ENCODE results near the gene RELB.

RELB gene

DNA sequence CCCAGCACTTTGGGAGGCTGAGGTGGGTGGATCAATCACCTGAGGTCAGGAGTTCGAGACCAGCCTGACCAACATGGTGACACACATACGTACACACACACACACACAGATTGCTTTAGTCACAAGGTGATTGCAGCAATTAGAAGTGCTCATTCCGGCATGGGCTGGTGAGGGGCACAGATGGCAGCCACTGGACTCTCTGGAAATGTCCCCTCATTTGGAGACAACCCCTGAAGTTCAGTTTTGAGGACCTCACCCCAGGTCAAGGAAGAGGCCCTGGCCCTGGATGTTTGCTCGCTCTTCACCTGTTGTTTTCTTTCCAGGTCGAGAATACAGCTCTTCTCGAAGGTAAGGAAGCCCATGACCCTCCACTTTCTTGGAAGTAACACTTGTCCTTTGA, 69.0 kb downstream of the RELB start:
- Mint-ChIP-seq H3K27me3 (no peaks in the 10 kb centered on the region), H3K27ac (no peak overlapping the region), H3K36me3 (peaks cover 22% of the 10 kb centered on the region), H3K9me3 (no peaks in the 10 kb centered on the region), H3K4me3 (no peak overlapping the region), H3K4me1 (peaks cover 7% of the 10 kb centered on the region)
- CTCF ChIA-PET = no interaction called here
- no peak for DNase-seq

DNA sequence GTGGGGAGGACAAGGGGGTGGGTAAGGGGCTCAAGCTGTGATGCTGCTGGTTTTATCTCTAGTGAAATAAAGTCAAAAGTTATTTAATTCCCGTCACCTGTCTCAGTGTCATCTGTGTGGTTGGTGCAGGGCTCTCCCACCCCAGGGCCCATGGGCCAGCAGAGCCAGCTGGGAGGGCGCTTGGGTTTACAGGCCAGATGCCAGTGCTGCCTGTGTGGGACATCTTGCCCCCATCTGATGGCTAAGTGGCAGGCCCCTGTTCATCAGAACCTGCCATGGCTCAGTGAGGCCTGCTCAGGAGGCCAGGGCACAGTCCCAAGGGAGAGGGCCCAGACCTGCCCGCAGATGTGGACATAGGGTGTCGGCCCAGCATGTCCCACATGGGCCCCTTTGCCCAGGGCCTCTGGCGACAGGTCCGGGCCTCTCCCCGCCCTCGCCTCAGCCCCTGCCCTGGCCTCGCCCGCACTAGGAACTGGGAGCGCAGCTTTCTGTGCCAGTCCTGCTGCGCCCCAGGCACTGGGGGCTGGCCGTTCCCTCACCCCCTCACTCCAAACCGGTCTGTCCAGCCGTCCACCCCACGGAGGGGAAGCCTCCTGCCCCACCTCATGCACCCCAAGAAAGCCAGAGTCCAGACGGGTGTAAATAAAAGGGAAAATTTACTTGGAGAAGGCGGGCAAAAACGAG, 69.7 kb downstream of the RELB start:
- Mint-ChIP-seq H3K9me3 (no peaks in the 10 kb centered on the region), H3K4me3 (no peak overlapping the region), H3K4me1 (peaks cover 10% of the 10 kb centered on the region), H3K36me3 (peaks cover 22% of the 10 kb centered on the region), H3K27ac (no peak overlapping the region), H3K27me3 (no peaks in the 10 kb centered on the region)
- no peak for DNase-seq
- CTCF ChIA-PET = no interaction called here

DNA sequence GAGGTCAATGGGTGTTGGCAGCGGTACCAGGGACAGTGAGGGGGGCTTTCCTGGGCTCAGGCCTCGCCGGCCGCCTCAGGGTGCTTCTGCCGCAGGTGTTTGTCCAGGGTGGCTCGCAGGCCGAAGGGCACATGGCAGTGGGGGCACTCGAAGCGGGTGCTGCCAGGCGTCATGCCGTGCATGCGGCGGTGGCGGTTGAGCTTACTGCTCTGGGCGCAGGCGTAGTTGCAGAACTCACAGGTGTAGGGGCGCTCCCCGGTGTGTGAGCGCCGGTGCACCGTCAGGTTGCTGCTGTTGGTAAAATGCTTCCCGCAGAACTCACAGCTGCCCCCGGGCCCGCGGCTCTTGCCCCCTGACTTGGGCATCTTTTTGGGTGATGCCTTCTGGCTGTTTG, 70.3 kb downstream of the RELB start:
- Mint-ChIP-seq H3K4me3 (no peak overlapping the region), H3K36me3 (peaks cover 22% of the 10 kb centered on the region), H3K27ac (no peak overlapping the region), H3K4me1 (peaks cover 12% of the 10 kb centered on the region), H3K27me3 (no peaks in the 10 kb centered on the region), H3K9me3 (no peaks in the 10 kb centered on the region)
- no peak for DNase-seq
- CTCF ChIA-PET = no interaction called here

DNA sequence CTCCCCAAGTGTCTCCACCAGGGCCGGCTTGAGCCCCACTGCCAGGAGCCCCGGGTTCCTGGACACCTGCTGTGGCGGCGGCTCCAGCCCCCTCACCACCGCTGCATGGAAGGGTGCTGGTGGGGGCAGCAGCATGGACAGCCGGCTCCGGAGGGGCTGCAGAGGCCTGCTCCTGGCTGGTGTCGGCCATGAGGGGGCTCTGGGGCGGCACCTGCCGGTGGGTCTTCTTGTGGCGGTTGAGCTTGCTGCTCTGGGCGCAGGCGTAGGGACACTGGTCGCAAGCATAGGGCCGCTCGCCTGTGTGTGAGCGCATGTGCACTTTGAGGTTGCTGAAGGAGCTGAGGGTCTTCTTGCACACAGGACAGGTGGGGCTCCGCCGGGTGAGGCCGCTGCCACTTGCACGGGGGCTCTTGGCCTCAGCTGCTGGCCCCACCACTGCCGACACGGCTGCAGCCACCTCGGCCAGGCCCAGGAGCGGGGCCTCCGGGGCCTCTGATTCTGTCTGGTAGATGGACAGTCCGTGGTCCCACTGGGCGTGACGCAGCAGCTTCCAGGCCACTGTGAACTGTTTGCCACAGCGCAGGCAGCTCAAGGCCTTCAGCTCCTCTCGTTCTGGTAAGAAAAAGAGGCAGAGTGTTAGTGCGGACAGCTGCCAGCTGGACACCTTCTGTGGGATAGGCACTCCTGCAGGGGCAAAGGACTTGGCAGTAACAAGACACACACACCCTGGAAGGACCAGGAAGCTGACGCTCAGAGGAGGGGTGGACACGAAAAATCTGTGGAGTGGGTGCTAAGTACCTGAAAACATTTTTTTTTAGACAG, 70.9 kb downstream of the RELB start:
- DNase-seq = no peak
- Mint-ChIP-seq H3K36me3 (peaks cover 19% of the 10 kb centered on the region), H3K27ac (no peak overlapping the region), H3K9me3 (no peaks in the 10 kb centered on the region), H3K4me3 (no peak overlapping the region), H3K27me3 (no peaks in the 10 kb centered on the region), H3K4me1 (peaks cover 19% of the 10 kb centered on the region)
- CTCF ChIA-PET = no interaction called here

DNA sequence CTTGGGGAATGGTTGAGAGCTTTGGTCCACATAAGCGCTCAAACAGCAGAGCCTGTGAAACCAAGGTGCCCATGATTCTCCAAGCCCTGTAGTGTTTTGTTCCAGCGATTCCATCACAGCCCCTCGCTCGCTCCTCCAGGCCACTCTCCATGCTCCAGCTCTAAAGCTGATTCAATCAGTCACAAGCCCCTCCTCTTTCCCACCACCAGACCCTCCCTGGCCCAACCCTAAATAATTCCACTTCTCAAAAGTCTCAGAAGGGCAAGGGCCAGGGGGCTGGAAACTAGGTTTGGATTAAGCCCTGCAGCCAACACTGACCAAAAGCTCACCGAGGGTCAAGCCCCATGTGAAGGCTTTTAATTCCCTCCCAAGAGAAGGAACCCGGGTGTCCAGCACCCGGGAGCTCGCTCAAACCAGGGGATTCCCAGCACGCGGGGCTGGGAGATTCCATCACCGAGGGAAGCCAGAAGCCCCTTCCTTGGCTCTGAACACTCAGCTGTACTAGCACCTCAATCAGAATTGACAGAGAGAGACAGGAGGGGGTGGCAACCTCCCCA, 73.6 kb downstream of the RELB start:
- peaks cover 14% of the 10 kb centered on the region for H3K36me3 Mint-ChIP-seq
- peak overlapping the region; percentile 40 for H3K4me3 Mint-ChIP-seq
- DNase-seq = no peak
- CTCF ChIA-PET = interaction anchor here (0.7 to 1.2 kb wide), 3 partner anchors 9 to 86 kb away, joined by 3 to 4 read pairs (median 3); no protein-coding TSS in a partner anchor
- H3K27ac Mint-ChIP-seq = peak overlapping the region; percentile 56
- no peaks in the 10 kb centered on the region for H3K27me3 Mint-ChIP-seq
- H3K9me3 Mint-ChIP-seq = no peaks in the 10 kb centered on the region
- H3K4me1 Mint-ChIP-seq = peaks cover 37% of the 10 kb centered on the region

DNA sequence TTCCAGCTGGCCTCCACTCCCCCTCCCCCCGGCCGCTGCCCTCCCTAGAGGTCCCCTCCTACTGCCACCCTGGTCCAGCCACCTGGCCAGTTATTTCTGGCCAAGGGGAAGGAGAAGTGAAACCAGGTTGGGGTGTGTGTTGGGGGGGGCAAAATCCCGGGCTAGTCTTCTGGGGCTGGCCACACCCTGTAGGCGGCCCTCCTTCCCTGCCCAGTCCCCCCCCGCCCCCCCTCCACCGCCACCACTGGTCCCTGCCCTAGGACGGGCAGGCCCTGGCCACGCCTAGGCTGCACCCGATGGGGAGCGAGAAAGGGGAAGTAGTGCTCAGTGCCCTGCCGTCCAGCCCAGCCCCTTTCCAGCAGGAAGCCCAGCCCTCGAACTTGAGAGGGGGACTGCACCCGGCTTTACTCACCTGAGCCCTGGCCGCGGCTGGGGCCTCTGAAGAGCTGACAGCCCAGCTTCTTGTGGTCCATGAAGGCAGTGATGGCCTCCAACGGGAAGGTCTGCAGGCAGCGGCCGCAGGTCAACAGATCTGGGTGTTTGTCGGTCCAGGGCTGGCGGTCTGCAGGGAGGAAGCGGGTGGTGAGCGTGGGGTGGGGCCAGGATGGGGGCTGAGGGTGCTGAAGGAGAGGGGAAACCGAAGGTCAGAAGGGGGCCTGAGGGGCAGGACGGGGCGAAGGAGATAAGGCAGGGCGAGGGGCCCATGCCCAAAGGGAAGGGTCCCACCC, 74.2 kb downstream of the RELB start:
- DNase-seq = peak; percentile 68
- H3K27ac Mint-ChIP-seq = peak overlapping the region; percentile 76
- no peaks in the 10 kb centered on the region for H3K9me3 Mint-ChIP-seq
- H3K4me1 Mint-ChIP-seq = peaks cover 44% of the 10 kb centered on the region
- H3K4me3 Mint-ChIP-seq = peak overlapping the region; percentile 76
- H3K27me3 Mint-ChIP-seq = no peaks in the 10 kb centered on the region
- peaks cover 8% of the 10 kb centered on the region for H3K36me3 Mint-ChIP-seq
- CTCF ChIA-PET = interaction anchor here (1.2 kb wide), 1 partner anchor 10 kb away, joined by 3 read pairs; no protein-coding TSS in a partner anchor

DNA sequence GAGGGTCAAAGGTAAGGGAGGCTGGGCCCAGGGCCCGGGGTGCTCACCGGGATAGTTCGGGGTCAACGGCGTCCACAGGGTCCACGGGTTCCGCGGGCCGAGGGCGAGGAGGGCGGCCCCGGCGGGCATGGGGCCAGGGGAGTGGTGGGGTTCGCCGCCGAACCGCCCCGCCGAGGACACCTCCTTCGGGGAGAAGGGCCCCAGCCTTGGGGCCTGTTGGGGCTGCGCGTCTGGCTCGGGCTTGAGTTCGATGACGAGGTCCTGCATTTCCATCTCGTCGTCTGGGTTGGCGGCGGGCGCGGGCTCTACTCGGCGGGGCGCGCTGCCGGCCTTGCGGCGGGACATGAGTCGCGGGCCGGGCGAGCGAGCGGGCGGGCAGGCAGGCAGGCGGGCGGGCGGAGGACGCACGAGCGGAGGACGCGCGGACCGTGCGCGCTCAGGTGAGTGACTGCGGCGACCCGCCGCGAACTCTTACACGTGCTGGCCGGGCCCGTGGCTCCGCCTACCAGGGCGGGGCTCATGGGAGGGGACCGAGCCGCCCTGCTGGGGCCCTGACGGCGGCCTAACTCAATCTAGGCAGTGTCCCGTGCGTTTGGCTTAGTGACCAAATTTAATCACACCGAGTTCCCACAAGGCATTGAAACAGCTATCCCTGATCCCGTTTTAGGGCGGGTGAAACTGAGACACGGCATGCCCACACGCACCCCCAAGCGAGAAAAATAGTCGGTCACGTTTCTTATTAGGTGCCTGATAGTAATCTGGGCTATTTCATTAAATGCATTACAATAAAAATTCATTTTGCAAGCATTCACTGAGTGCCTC, 75.0 kb downstream of the RELB start, which contains the start of gene ZNF296:
TSS of gene ZNF296 (minus strand) at position 450 of the 822 bp plus-strand sequence. CDS start at position 345, 105 bp downstream.
- Mint-ChIP-seq H3K27ac (peak within 1 kb of the TSS; percentile 84), H3K4me1 (peaks cover 50% of the 10 kb centered on the region), H3K27me3 (no peaks in the 10 kb centered on the region), H3K4me3 (peak within 1 kb of the TSS; percentile 76), H3K9me3 (no peaks in the 10 kb centered on the region), H3K36me3 (peaks cover 7% of the 10 kb centered on the region)
- peak; percentile 84 for DNase-seq
- CTCF ChIA-PET = interaction anchor here (1.2 to 1.3 kb wide), 2 partner anchors 11 to 37 kb away, joined by 3 read pairs; partner anchors contain the start of gene CLASRP

DNA sequence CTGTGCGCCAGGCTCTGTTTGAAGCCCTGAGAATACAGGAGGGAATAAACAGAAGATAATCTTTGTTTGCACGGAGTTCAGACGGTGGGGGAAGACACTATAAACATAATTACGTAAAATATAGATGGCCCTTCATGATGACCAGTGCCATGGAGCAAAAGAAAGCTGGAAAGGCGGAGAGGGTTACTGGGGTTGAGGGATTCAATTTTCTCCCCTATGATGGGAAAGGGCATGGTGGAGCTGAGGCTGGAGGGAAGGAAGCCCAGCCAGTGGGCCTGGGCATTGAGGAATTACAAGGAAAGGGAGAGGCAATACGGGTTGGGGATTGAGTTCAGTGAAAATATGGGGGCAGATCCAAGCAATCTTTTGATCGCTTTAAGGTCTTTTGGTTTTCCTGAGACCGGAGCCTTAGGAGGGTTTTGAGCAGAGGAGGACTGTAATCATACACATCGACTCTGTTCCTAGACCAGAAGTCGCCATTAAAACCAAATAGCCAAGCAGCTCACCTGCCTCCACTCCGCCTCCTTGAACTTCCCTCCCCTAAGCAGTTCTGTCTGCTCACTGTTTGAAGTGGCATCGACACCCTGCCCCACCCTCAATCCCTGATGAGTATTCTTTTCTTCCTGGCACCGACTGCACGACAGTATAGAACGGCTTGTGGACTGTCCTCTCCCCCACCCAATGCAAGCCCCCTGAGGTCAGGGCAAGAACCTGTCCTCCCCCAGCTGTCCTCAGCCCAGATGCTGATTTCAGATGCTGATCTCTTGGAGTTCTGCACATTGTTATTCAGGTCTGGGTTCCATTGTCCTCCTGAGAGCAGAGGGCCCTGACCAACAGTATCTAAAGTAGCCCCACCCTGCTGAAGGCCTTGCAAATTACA, 75.8 kb downstream of the RELB start:
- Mint-ChIP-seq H3K27ac (peak overlapping the region; percentile 84), H3K9me3 (no peaks in the 10 kb centered on the region), H3K36me3 (peaks cover 13% of the 10 kb centered on the region), H3K4me3 (peak overlapping the region; percentile 76), H3K27me3 (no peaks in the 10 kb centered on the region), H3K4me1 (peaks cover 58% of the 10 kb centered on the region)
- no peak for DNase-seq
- CTCF ChIA-PET = interaction anchor here (1.3 kb wide), 1 partner anchor 38 kb away, joined by 3 read pairs; the partner anchor contains the start of gene CLASRP

DNA sequence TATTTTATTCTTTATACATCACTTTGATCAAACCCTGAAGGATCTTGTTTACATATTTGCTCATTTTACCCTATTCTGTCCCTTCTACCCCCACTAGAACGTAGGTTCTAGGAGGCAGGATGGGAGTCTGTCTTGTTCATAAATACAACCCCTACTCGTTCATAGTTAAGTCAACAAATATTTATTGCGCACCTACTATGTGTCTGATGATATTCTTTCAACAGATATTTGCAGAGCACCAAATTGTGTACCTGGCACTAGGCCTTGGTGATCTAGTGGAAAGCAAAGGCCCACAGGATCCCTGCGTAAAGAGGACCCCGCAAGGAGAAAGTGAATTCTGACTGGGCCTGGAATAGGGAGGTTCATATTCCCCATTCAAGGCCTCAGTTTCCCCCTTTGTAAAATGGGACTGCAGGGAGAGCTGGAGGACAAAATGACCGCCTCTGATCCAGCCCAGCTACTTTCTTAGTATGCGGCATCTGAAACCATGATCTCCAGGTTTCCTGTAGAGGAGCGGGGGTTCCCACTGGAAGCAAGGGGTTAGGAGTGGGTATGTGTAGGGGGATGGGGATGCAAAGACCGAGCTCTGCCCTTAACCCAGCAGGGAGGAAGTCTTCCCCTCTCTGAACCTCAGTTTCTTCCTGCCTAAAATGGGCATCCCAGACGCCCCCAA, 77.3 kb downstream of the RELB start:
- Mint-ChIP-seq H3K27me3 (no peaks in the 10 kb centered on the region), H3K27ac (peak overlapping the region; percentile 54), H3K9me3 (no peaks in the 10 kb centered on the region), H3K36me3 (peaks cover 17% of the 10 kb centered on the region), H3K4me1 (peaks cover 62% of the 10 kb centered on the region), H3K4me3 (peak overlapping the region; percentile 95)
- DNase-seq = no peak
- CTCF ChIA-PET = interaction anchor here (0.9 to 1.4 kb wide), 2 partner anchors 9 to 171 kb away, joined by 3 to 4 read pairs; no protein-coding TSS in a partner anchor

DNA sequence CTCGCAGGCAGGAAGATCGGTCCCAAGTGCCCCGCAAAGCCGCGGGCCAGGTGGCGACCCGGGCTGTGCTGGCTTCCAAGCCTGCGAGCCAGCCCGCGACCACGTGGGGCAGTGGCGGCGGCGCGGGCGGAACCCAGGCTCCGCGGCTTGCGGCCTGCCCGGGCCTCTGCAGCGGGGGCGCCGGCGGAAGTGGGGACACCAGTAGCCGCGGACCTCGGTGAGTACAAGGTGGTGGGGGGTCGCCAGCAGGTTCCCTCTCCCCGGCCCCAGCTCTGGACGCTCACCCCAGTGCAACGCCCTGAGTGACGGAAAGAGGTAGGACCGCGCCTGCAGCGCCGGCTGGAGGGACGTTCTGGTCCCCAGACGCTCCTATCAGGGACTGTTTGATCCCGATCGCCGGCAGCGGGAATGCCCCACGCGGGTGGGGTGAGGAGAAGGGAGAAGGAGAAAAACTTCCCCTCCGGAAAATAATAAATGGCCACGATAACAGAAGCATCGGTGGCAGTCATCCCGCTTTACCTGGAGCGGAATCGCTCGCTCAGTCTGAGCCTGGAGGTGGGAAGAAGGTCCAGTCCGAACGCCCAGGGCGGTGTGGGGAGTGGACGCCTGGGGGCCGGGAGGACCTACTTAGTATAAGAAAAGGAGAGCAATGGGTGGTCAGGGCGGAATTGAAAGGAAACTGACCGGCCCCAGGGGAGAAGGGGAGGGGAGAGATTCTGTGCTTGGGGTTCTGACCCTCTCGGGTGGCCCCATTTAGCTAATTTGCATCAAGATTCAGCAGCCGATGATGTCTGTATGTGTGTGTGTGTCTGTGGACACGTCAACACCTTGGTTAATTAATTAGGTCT, 78.0 kb downstream of the RELB start, which contains the start of gene GEMIN7:
TSS of gene GEMIN7 (plus strand) at position 198 of the 848 bp plus-strand sequence. CDS start 10,855 bp downstream, outside the sequence.
- H3K27me3 Mint-ChIP-seq = no peaks in the 10 kb centered on the region
- CTCF ChIA-PET = interaction anchor here (0.9 to 1.4 kb wide), 4 partner anchors 8 to 170 kb away, joined by 3 to 6 read pairs (median 4); no protein-coding TSS in a partner anchor
- H3K36me3 Mint-ChIP-seq = peaks cover 17% of the 10 kb centered on the region
- peak within 1 kb of the TSS; percentile 95 for H3K4me3 Mint-ChIP-seq
- peaks cover 62% of the 10 kb centered on the region for H3K4me1 Mint-ChIP-seq
- H3K9me3 Mint-ChIP-seq = no peaks in the 10 kb centered on the region
- H3K27ac Mint-ChIP-seq = peak within 1 kb of the TSS; percentile 87
- peak; percentile 79 for DNase-seq

DNA sequence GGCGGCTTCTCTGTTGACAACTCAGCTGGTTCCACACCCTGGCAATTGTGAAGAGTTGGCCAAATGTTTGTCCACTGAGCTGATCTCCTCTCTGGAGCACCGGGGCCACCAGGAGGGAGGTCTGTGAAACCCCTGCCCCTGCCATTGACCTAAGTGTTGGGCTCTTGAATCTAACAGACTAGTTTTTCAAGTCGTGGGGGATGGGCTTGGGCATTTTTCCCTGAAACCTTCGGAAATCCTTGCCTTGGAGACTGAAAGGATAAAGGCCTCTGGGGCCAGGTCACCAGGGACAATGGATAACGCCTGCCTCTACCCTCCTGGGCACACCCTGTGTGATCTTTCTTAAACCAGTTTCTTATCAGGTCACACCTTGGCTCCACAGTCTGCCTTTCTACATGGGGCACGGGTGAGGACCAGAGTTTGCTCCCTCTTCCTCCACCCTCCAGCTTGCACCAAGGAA, 78.7 kb downstream of the RELB start:
- Mint-ChIP-seq H3K4me1 (peaks cover 56% of the 10 kb centered on the region), H3K27ac (peak overlapping the region; percentile 87), H3K4me3 (peak overlapping the region; percentile 95), H3K9me3 (no peaks in the 10 kb centered on the region), H3K27me3 (no peaks in the 10 kb centered on the region), H3K36me3 (peaks cover 17% of the 10 kb centered on the region)
- no peak for DNase-seq
- CTCF ChIA-PET = interaction anchor here (1.1 to 1.4 kb wide), 3 partner anchors 10 to 170 kb away, joined by 3 to 6 read pairs (median 4); no protein-coding TSS in a partner anchor
